ENCODE data around the gene TSTD2.

TSTD2 gene

GRCh38 chr9:97560851-97561250 lies 72.3 kb downstream of the TSTD2 start:
- no peak for DNase-seq (ENCODE audit: low read depth)
- H3K4me3 ChIP-seq (ENCODE audit: low read depth, low read length), result no peak overlapping the region
- no peak for TF ChIP-seq CTCF (IDR thresholded peaks at IDR 0.05; ENCODE audit: low read depth, low read length, missing control alignments)
- in situ Hi-C loops (cut with HindIII; ENCODE audit: low sequenced_read_pairs), result no loop called here

GRCh38 chr9:97560154-97560553 lies 73.0 kb downstream of the TSTD2 start:
- DNase-seq (ENCODE audit: low read depth), result no peak
- no peak for TF ChIP-seq CTCF (IDR thresholded peaks at IDR 0.05; ENCODE audit: low read depth, low read length, missing control alignments)
- no peak overlapping the region for H3K4me3 ChIP-seq (ENCODE audit: low read depth, low read length)
- in situ Hi-C loops (cut with HindIII; ENCODE audit: low sequenced_read_pairs), result no loop called here

GRCh38 chr9:97559111-97559514 lies 74.1 kb downstream of the TSTD2 start:
- in situ Hi-C loops (cut with HindIII; ENCODE audit: low sequenced_read_pairs), result no loop called here
- no peak for TF ChIP-seq CTCF (IDR thresholded peaks at IDR 0.05; ENCODE audit: low read depth, low read length, missing control alignments)
- H3K4me3 ChIP-seq (ENCODE audit: low read depth, low read length), result no peak overlapping the region
- no peak for DNase-seq (ENCODE audit: low read depth)

GRCh38 chr9:97558701-97559101 lies 74.5 kb downstream of the TSTD2 start:
- TF ChIP-seq CTCF (IDR thresholded peaks at IDR 0.05; ENCODE audit: low read depth, low read length, missing control alignments), result no peak
- in situ Hi-C loops (cut with HindIII; ENCODE audit: low sequenced_read_pairs), result no loop called here

GRCh38 chr9:97557606-97558095 lies 75.5 kb downstream of the TSTD2 start:
- DNase-seq (ENCODE audit: low read depth), result no peak
- H3K4me3 ChIP-seq (ENCODE audit: low read depth, low read length), result no peak overlapping the region
- TF ChIP-seq CTCF (IDR thresholded peaks at IDR 0.05; ENCODE audit: low read depth, low read length, missing control alignments), result no peak

More at GRCh38 chr9:97558701-97559101, 74.5 kb downstream of the TSTD2 start:
- H3K4me3 ChIP-seq (ENCODE audit: low read depth, low read length), result no peak overlapping the region
- no peak for DNase-seq (ENCODE audit: low read depth)

GRCh38 chr9:97556721-97557605 lies 76.2 kb downstream of the TSTD2 start:
- TF ChIP-seq CTCF (IDR thresholded peaks at IDR 0.05; ENCODE audit: low read depth, low read length, missing control alignments), result no peak
- in situ Hi-C loops (cut with HindIII; ENCODE audit: low sequenced_read_pairs), result no loop called here
- no peak for DNase-seq (ENCODE audit: low read depth)
- H3K4me3 ChIP-seq (ENCODE audit: low read depth, low read length), result no peak overlapping the region

More at GRCh38 chr9:97557606-97558095, 75.5 kb downstream of the TSTD2 start:
- in situ Hi-C loops (cut with HindIII; ENCODE audit: low sequenced_read_pairs), result no loop called here

All from astrocyte of the cerebellum (primary cell).